ENCODE data around the gene TUT4.
"Not testable (repeated sequence)": the region's sequence is repeated elsewhere in the genome, so short reads cannot be mapped to it uniquely, and the experiment has no call there.

The TUT4 gene

GRCh38 chr1:52588027-52588426 is 35.1 kb upstream of the TUT4 start:
- Mint-ChIP-seq H3K27me3 (ENCODE audit: low read depth) (peaks cover 15% of the 10 kb centered on the region), H3K36me3 (ENCODE audit: low read depth) (no peaks in the 10 kb centered on the region), H3K4me1 (ENCODE audit: low read depth) (no peaks in the 10 kb centered on the region), H3K27ac (no peak overlapping the region), H3K9me3 (no peaks in the 10 kb centered on the region), H3K4me3 (no peak overlapping the region)

- H3K27me3 Mint-ChIP-seq (ENCODE audit: low read depth), result peaks cover 16% of the 10 kb centered on the region
- H3K4me1 Mint-ChIP-seq (ENCODE audit: low read depth), result no peaks in the 10 kb centered on the region
- H3K36me3 Mint-ChIP-seq (ENCODE audit: low read depth), result no peaks in the 10 kb centered on the region
- no peak overlapping the region for H3K27ac Mint-ChIP-seq
- H3K9me3 Mint-ChIP-seq, result no peaks in the 10 kb centered on the region
- no peak overlapping the region for H3K4me3 Mint-ChIP-seq
Observed at GRCh38 chr1:52585474-52585873, 32.6 kb upstream of the TUT4 start.

GRCh38 chr1:52582116-52582696 is 29.3 kb upstream of the TUT4 start:
- peaks cover 8% of the 10 kb centered on the region for H3K4me1 Mint-ChIP-seq (ENCODE audit: low read depth)
- peaks cover 7% of the 10 kb centered on the region for H3K9me3 Mint-ChIP-seq
- no peak overlapping the region for H3K4me3 Mint-ChIP-seq
- no peak overlapping the region for H3K27ac Mint-ChIP-seq
- H3K36me3 Mint-ChIP-seq (ENCODE audit: low read depth), result peaks cover 2% of the 10 kb centered on the region
- peaks cover 14% of the 10 kb centered on the region for H3K27me3 Mint-ChIP-seq (ENCODE audit: low read depth)

GRCh38 chr1:52580283-52580682 is 27.4 kb upstream of the TUT4 start:
- peaks cover 14% of the 10 kb centered on the region for H3K27me3 Mint-ChIP-seq (ENCODE audit: low read depth)
- H3K4me1 Mint-ChIP-seq (ENCODE audit: low read depth), result peaks cover 9% of the 10 kb centered on the region
- H3K36me3 Mint-ChIP-seq (ENCODE audit: low read depth), result peaks cover 2% of the 10 kb centered on the region
- H3K27ac Mint-ChIP-seq, result no peak overlapping the region
- H3K9me3 Mint-ChIP-seq, result peaks cover 7% of the 10 kb centered on the region
- no peak overlapping the region for H3K4me3 Mint-ChIP-seq

GRCh38 chr1:52579415-52579814 is 26.5 kb upstream of the TUT4 start:
- Mint-ChIP-seq H3K36me3 (ENCODE audit: low read depth) (peaks cover 2% of the 10 kb centered on the region), H3K27me3 (ENCODE audit: low read depth) (peaks cover 10% of the 10 kb centered on the region), H3K4me3 (no peak overlapping the region), H3K9me3 (peaks cover 7% of the 10 kb centered on the region), H3K4me1 (ENCODE audit: low read depth) (peaks cover 11% of the 10 kb centered on the region), H3K27ac (peak overlapping the region; percentile 27)

GRCh38 chr1:52578066-52578465 is 25.2 kb upstream of the TUT4 start:
- H3K4me1 Mint-ChIP-seq (ENCODE audit: low read depth), result peaks cover 11% of the 10 kb centered on the region
- H3K9me3 Mint-ChIP-seq; H3K36me3 Mint-ChIP-seq (ENCODE audit: low read depth); H3K27ac Mint-ChIP-seq; H3K4me3 Mint-ChIP-seq; H3K27me3 Mint-ChIP-seq (ENCODE audit: low read depth): not testable (repeated sequence)

- Mint-ChIP-seq H3K27me3 (ENCODE audit: low read depth) (no peaks in the 10 kb centered on the region), H3K4me1 (ENCODE audit: low read depth) (peaks cover 13% of the 10 kb centered on the region), H3K9me3 (peaks cover 7% of the 10 kb centered on the region), H3K27ac (no peak overlapping the region), H3K36me3 (ENCODE audit: low read depth) (peaks cover 2% of the 10 kb centered on the region), H3K4me3 (no peak overlapping the region)
Observed at GRCh38 chr1:52576074-52576473, 23.2 kb upstream of the TUT4 start.

- Mint-ChIP-seq H3K36me3 (ENCODE audit: low read depth) (peaks cover 2% of the 10 kb centered on the region), H3K4me3 (no peak overlapping the region), H3K9me3 (peaks cover 7% of the 10 kb centered on the region), H3K27ac (no peak overlapping the region), H3K27me3 (ENCODE audit: low read depth) (no peaks in the 10 kb centered on the region), H3K4me1 (ENCODE audit: low read depth) (peaks cover 15% of the 10 kb centered on the region)
Observed at GRCh38 chr1:52574594-52574993, 21.7 kb upstream of the TUT4 start.

- Mint-ChIP-seq H3K4me1 (ENCODE audit: low read depth) (peaks cover 17% of the 10 kb centered on the region), H3K27ac (no peak overlapping the region), H3K4me3 (no peak overlapping the region), H3K36me3 (ENCODE audit: low read depth) (no peaks in the 10 kb centered on the region), H3K27me3 (ENCODE audit: low read depth) (peaks cover 12% of the 10 kb centered on the region), H3K9me3 (no peaks in the 10 kb centered on the region)
Observed at GRCh38 chr1:52572387-52572786, 19.5 kb upstream of the TUT4 start.

GRCh38 chr1:52571783-52572182 is 18.9 kb upstream of the TUT4 start:
- no peak overlapping the region for H3K27ac Mint-ChIP-seq
- H3K4me3 Mint-ChIP-seq, result no peak overlapping the region
- H3K4me1 Mint-ChIP-seq (ENCODE audit: low read depth), result peaks cover 17% of the 10 kb centered on the region
- peaks cover 12% of the 10 kb centered on the region for H3K27me3 Mint-ChIP-seq (ENCODE audit: low read depth)
- no peaks in the 10 kb centered on the region for H3K9me3 Mint-ChIP-seq
- H3K36me3 Mint-ChIP-seq (ENCODE audit: low read depth), result no peaks in the 10 kb centered on the region

GRCh38 chr1:52569449-52570210 is 16.7 kb upstream of the TUT4 start:
- peaks cover 14% of the 10 kb centered on the region for H3K4me1 Mint-ChIP-seq (ENCODE audit: low read depth)
- H3K4me3 Mint-ChIP-seq, result no peak overlapping the region

GRCh38 chr1:52567943-52568342 is 15.1 kb upstream of the TUT4 start:
- no peak overlapping the region for H3K4me3 Mint-ChIP-seq
- H3K27ac Mint-ChIP-seq, result no peak overlapping the region
- H3K4me1 Mint-ChIP-seq (ENCODE audit: low read depth), result peaks cover 14% of the 10 kb centered on the region
- peaks cover 17% of the 10 kb centered on the region for H3K27me3 Mint-ChIP-seq (ENCODE audit: low read depth)
- no peaks in the 10 kb centered on the region for H3K36me3 Mint-ChIP-seq (ENCODE audit: low read depth)
- H3K9me3 Mint-ChIP-seq, result no peaks in the 10 kb centered on the region

More at GRCh38 chr1:52569449-52570210, 16.7 kb upstream of the TUT4 start:
- H3K27me3 Mint-ChIP-seq (ENCODE audit: low read depth), result peaks cover 12% of the 10 kb centered on the region
- no peak overlapping the region for H3K27ac Mint-ChIP-seq
- H3K9me3 Mint-ChIP-seq, result no peaks in the 10 kb centered on the region
- H3K36me3 Mint-ChIP-seq (ENCODE audit: low read depth), result no peaks in the 10 kb centered on the region

- Mint-ChIP-seq H3K27me3 (ENCODE audit: low read depth) (peaks cover 24% of the 10 kb centered on the region), H3K9me3 (no peaks in the 10 kb centered on the region), H3K4me3 (no peak overlapping the region), H3K4me1 (ENCODE audit: low read depth) (peaks cover under 1% of the 10 kb centered on the region), H3K27ac (no peak overlapping the region), H3K36me3 (ENCODE audit: low read depth) (no peaks in the 10 kb centered on the region)
Observed at GRCh38 chr1:52562766-52563165, 9.9 kb upstream of the TUT4 start.

- H3K4me3 Mint-ChIP-seq, result no peak overlapping the region
- H3K36me3 Mint-ChIP-seq (ENCODE audit: low read depth), result no peaks in the 10 kb centered on the region
- no peak overlapping the region for H3K27ac Mint-ChIP-seq
- no peaks in the 10 kb centered on the region for H3K9me3 Mint-ChIP-seq
- peaks cover 25% of the 10 kb centered on the region for H3K27me3 Mint-ChIP-seq (ENCODE audit: low read depth)
- no peaks in the 10 kb centered on the region for H3K4me1 Mint-ChIP-seq (ENCODE audit: low read depth)
Observed at GRCh38 chr1:52559875-52560274, 7.0 kb upstream of the TUT4 start.

- Mint-ChIP-seq H3K27ac (no peak overlapping the region), H3K4me3 (no peak overlapping the region), H3K27me3 (ENCODE audit: low read depth) (peaks cover 19% of the 10 kb centered on the region), H3K9me3 (no peaks in the 10 kb centered on the region), H3K36me3 (ENCODE audit: low read depth) (no peaks in the 10 kb centered on the region), H3K4me1 (ENCODE audit: low read depth) (peaks cover 2% of the 10 kb centered on the region)
Observed at GRCh38 chr1:52558941-52559340, 6.0 kb upstream of the TUT4 start.
